Trophoblast cell (in vitro differentiated cells and primary cell): Measurements from ENCODE around the gene PPP1R12B. TPM values are rescaled to one million over a fixed set of nuclear protein-coding genes. Genes with fewer than 3 reads are reported as not detected.

ENCODE experiments used
- DNase-seq, 2 donors: peaks; one replicate each; pipeline ENCODE4 v3.0.0-alpha.2; 2016
- H2AFZ ChIP-seq: 2 replicates; pipeline ENCODE4 v1.6.1; 2013; ENCODE audit warnings: low read length, moderate library complexity, mild to moderate bottlenecking; ENCODE audit not compliant: insufficient read depth, poor library complexity
- H2AK5ac ChIP-seq: 2 replicates; pipeline ENCODE4 v1.6.1; 2013; ENCODE audit warnings: mild to moderate bottlenecking, low read length
- H2BK120ac ChIP-seq: 2 replicates; pipeline ENCODE4 v1.6.1; 2013; ENCODE audit warnings: low read length, mild to moderate bottlenecking, moderate library complexity; ENCODE audit not compliant: insufficient read depth, poor library complexity
- H2BK12ac ChIP-seq: 2 replicates; pipeline ENCODE4 v1.6.1; 2013; ENCODE audit warnings: mild to moderate bottlenecking, low read length, moderate library complexity
- H2BK5ac ChIP-seq: 2 replicates; pipeline ENCODE4 v1.6.1; 2013; ENCODE audit warnings: low read length, low read depth, moderate library complexity, mild to moderate bottlenecking; ENCODE audit not compliant: poor library complexity
- H3K14ac ChIP-seq: 2 replicates; pipeline ENCODE4 v1.6.1; 2013; ENCODE audit warnings: mild to moderate bottlenecking, low read length
- H3K18ac ChIP-seq: 2 replicates; pipeline ENCODE4 v1.6.1; 2013; ENCODE audit warnings: mild to moderate bottlenecking, low read length
- H3K23ac ChIP-seq: 2 replicates; pipeline ENCODE4 v1.6.1; 2013; ENCODE audit warnings: low read length
- H3K27ac ChIP-seq: 2 replicates; pipeline ENCODE4 v1.5.1; 2013; ENCODE audit warnings: low read depth, mild to moderate bottlenecking, inconsistent platforms, low read length, moderate library complexity
- H3K27me3 ChIP-seq: 2 replicates; pipeline ENCODE4 v1.6.1; 2013; ENCODE audit warnings: inconsistent platforms, mild to moderate bottlenecking, low read length, moderate library complexity; ENCODE audit not compliant: insufficient read depth
- H3K36me3 ChIP-seq, 2 experiments: 1 replicate in 1 of 2; 2 replicates in 1 of 2; pipeline ENCODE4 v1.6.1; 2013; ENCODE audit warnings: low read length in 2 of 2, mild to moderate bottlenecking in 2 of 2, moderate library complexity in 1 of 2; ENCODE audit not compliant: insufficient read depth in 2 of 2, control insufficient read depth in 1 of 2
- H3K4ac ChIP-seq: 2 replicates; pipeline ENCODE4 v1.6.1; 2013; ENCODE audit warnings: low read depth, mild to moderate bottlenecking, low read length, moderate library complexity
- H3K4me1 ChIP-seq, 2 experiments: 1 replicate in 1 of 2; 2 replicates in 1 of 2; pipeline ENCODE4 v1.6.1; 2013; ENCODE audit warnings: low read length in 2 of 2, mild to moderate bottlenecking in 2 of 2, moderate library complexity in 1 of 2; ENCODE audit not compliant: insufficient read depth in 2 of 2, control insufficient read depth in 1 of 2
- H3K4me2 ChIP-seq: 2 replicates; pipeline ENCODE4 v1.6.1; 2013; ENCODE audit warnings: inconsistent platforms, mild to moderate bottlenecking, low read length, moderate library complexity
- H3K4me3 ChIP-seq: 2 replicates; pipeline ENCODE4 v1.5.1; 2013; ENCODE audit warnings: mild to moderate bottlenecking, low read depth, low read length, inconsistent platforms
- H3K79me1 ChIP-seq: one replicate; pipeline ENCODE4 v1.6.1; 2013; ENCODE audit warnings: low read length
- H3K79me2 ChIP-seq: 2 replicates; pipeline ENCODE4 v1.6.1; 2013; ENCODE audit warnings: low read length, mild to moderate bottlenecking; ENCODE audit not compliant: control insufficient read depth, insufficient read depth, poor library complexity
- H3K9ac ChIP-seq: 2 replicates; pipeline ENCODE4 v1.6.1; 2013; ENCODE audit warnings: mild to moderate bottlenecking, low read length
- H3K9me3 ChIP-seq: 2 replicates; pipeline ENCODE4 v1.6.1; 2013; ENCODE audit warnings: low read depth, mild to moderate bottlenecking, control low read depth, inconsistent platforms, low read length; ENCODE audit not compliant: insufficient read depth
- H4K12ac ChIP-seq: 2 replicates; pipeline ENCODE4 v1.6.1; 2013; ENCODE audit warnings: low read depth, mild to moderate bottlenecking, low read length, moderate library complexity
- H4K8ac ChIP-seq: 2 replicates; pipeline ENCODE4 v1.6.1; 2013; ENCODE audit warnings: low read depth, mild to moderate bottlenecking, low read length, moderate library complexity
- H4K91ac ChIP-seq: one replicate; pipeline ENCODE4 v1.6.1; 2013; ENCODE audit warnings: low read depth, mild to moderate bottlenecking, low read length, moderate library complexity
- WGBS: extraction: QIAGEN DNeasy Blood & Tissue Kit; methylation state at CpG from one replicate; pipeline ENCODE4 v1.1.7; 2013; ENCODE audit warnings: missing lambda C conversion rate; ENCODE audit not compliant: insufficient read length, insufficient coverage; ENCODE audit errors: extremely low coverage; 5-methylcytosine and 5-hydroxymethylcytosine counted together
- polyA plus RNA-seq: library from polyadenylated mRNA; stranded (reverse); fragments of 200-250 nt; gene quantifications from 2 replicates; pipeline ENCODE4 v1.2.3, GENCODE V29; 2013

Gene PPP1R12B, protein sequence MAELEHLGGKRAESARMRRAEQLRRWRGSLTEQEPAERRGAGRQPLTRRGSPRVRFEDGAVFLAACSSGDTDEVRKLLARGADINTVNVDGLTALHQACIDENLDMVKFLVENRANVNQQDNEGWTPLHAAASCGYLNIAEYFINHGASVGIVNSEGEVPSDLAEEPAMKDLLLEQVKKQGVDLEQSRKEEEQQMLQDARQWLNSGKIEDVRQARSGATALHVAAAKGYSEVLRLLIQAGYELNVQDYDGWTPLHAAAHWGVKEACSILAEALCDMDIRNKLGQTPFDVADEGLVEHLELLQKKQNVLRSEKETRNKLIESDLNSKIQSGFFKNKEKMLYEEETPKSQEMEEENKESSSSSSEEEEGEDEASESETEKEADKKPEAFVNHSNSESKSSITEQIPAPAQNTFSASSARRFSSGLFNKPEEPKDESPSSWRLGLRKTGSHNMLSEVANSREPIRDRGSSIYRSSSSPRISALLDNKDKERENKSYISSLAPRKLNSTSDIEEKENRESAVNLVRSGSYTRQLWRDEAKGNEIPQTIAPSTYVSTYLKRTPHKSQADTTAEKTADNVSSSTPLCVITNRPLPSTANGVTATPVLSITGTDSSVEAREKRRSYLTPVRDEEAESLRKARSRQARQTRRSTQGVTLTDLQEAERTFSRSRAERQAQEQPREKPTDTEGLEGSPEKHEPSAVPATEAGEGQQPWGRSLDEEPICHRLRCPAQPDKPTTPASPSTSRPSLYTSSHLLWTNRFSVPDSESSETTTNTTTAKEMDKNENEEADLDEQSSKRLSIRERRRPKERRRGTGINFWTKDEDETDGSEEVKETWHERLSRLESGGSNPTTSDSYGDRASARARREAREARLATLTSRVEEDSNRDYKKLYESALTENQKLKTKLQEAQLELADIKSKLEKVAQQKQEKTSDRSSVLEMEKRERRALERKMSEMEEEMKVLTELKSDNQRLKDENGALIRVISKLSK
- polyA plus RNA-seq, result 9.0 and 9.4 TPM in 2 replicates

DNA sequence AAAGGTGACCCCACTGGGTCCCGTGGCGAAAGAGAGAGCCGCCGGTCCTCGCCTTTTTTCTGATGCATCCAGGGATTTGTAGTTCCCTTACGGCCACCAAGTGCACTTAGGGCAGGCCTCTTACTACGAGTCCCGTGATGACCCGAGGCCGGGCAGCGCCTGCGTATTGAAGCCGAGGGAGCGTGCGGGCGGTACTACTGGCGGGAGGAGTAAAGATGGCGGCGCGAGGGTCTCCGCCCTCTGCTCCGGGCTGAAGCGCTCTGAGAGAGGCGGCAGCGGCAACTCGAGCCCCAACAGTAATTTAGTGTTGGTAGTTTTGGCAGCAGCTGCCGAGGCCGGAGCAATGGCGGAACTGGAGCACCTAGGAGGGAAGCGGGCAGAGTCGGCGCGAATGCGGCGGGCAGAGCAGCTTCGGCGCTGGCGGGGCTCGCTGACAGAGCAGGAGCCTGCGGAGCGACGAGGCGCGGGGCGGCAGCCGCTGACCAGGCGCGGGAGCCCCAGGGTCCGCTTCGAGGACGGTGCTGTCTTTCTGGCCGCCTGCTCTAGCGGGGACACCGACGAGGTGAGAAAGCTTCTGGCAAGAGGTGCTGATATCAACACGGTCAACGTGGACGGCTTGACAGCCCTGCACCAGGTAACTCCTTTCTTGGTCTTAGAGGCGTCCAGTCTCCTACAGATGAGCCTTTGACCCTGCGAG, at the start of gene PPP1R12B:
Gene PPP1R12B (plus strand): TSS at position 191 of the 697 bp plus-strand sequence. CDS start 153 bp downstream, at position 344.
- no peaks in the 10 kb centered on the region for H3K9me3 ChIP-seq
- H4K8ac ChIP-seq, result peak within 1 kb of the TSS; percentile 89
- peak within 1 kb of the TSS; percentile 87 for H3K4me2 ChIP-seq
- peak within 1 kb of the TSS; percentile 73 for H2BK5ac ChIP-seq
- H3K14ac ChIP-seq, result peak within 1 kb of the TSS; percentile 85
- H2AK5ac ChIP-seq, result no peak within 1 kb of the TSS
- peak within 1 kb of the TSS; percentile 64 for H3K18ac ChIP-seq
- H3K79me2 ChIP-seq, result peaks cover 5% of the 10 kb centered on the region
- peak within 1 kb of the TSS; percentile 20 for H3K4ac ChIP-seq
- H3K4me1 ChIP-seq, result no peaks in the 10 kb centered on the region
- peak within 1 kb of the TSS; percentile 99 for H3K4me3 ChIP-seq
- H3K36me3 ChIP-seq, result no peaks in the 10 kb centered on the region
- peak within 1 kb of the TSS; percentile 75 for H2BK120ac ChIP-seq
- peak; percentile 99 for DNase-seq
- peaks cover 5% of the 10 kb centered on the region for H3K79me1 ChIP-seq
- peak within 1 kb of the TSS; percentile 47 for H2BK12ac ChIP-seq
- peak within 1 kb of the TSS; percentile 91 for H3K9ac ChIP-seq
- peak within 1 kb of the TSS; percentile 62 for H3K27ac ChIP-seq
- H3K23ac ChIP-seq, result no peak within 1 kb of the TSS
- peak within 1 kb of the TSS; percentile 57 for H4K12ac ChIP-seq
- peak within 1 kb of the TSS; percentile 75 for H4K91ac ChIP-seq
- WGBS, result no CpG with 5 or more reads among the region's 60 CpGs
- peak within 1 kb of the TSS; percentile 93 for H2AFZ ChIP-seq
- no peaks in the 10 kb centered on the region for H3K27me3 ChIP-seq

DNA sequence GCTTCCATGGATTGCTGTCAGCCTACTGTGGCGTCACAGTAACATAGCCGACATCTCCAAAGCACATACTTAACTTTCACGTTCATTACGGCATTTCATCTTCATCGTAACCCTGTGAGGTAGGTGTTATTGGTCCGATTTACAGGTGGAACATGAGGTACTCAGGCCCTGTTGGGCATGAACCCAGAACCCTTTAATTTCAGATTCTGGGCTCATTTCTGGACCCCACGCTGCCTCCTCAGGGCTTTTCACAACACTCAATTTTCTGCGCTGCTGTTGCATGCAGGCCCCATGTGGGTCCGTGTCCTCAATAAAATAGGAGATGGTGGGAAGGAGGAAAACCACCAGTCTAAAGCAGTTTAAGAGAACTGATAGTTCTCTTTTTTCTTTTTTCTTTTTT, 46.3 kb upstream of the PPP1R12B start:
- no peaks in the 10 kb centered on the region for H3K36me3 ChIP-seq
- H3K4me1 ChIP-seq, result no peaks in the 10 kb centered on the region
- H3K18ac ChIP-seq, result no peak overlapping the region
- no peak overlapping the region for H3K4ac ChIP-seq
- H2AK5ac ChIP-seq, result no peak overlapping the region
- H4K12ac ChIP-seq, result no peak overlapping the region
- no peak overlapping the region for H3K4me3 ChIP-seq
- H4K91ac ChIP-seq, result no peak overlapping the region
- no peak for DNase-seq
- H3K9me3 ChIP-seq, result no peaks in the 10 kb centered on the region
- no peaks in the 10 kb centered on the region for H3K27me3 ChIP-seq
- no peak overlapping the region for H3K4me2 ChIP-seq
- no peak overlapping the region for H2BK12ac ChIP-seq
- no peak overlapping the region for H4K8ac ChIP-seq
- no peak overlapping the region for H3K9ac ChIP-seq
- H3K79me2 ChIP-seq, result no peaks in the 10 kb centered on the region
- H3K79me1 ChIP-seq, result no peaks in the 10 kb centered on the region
- H2BK5ac ChIP-seq, result no peak overlapping the region
- no CpG with 5 or more reads among the region's 9 CpGs for WGBS
- no peak overlapping the region for H3K27ac ChIP-seq
- no peak overlapping the region for H3K14ac ChIP-seq
- no peak overlapping the region for H2AFZ ChIP-seq
- H3K23ac ChIP-seq, result no peak overlapping the region
- H2BK120ac ChIP-seq, result no peak overlapping the region

DNA sequence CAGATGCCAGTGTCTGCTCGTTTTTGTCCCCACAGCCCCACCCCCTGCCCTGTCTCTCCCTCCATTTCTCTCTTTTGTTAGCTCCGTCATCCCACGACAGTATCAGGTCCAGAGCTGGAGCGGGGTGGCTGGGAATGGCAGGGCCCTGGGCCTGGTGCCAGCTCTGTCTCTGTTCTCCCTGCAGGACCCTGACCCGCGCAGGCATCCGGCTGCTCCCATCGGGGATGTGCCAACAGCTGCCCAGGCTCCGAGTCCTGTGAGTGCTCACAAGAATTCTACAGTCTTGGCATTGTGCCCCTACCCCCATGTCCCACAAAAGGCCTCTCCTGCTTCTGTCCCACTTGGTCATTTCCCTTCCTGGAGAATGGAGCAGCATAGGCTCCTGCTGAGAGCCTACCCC, 44.1 kb upstream of the PPP1R12B start:
- H2BK5ac ChIP-seq, result no peak overlapping the region
- H3K27ac ChIP-seq, result no peak overlapping the region
- H2BK12ac ChIP-seq, result no peak overlapping the region
- no peak overlapping the region for H3K14ac ChIP-seq
- WGBS, result no CpG with 5 or more reads among the region's 9 CpGs
- H3K27me3 ChIP-seq, result no peaks in the 10 kb centered on the region
- no peaks in the 10 kb centered on the region for H3K4me1 ChIP-seq
- no peak overlapping the region for H2AK5ac ChIP-seq
- no peak overlapping the region for H3K23ac ChIP-seq
- H3K9me3 ChIP-seq, result no peaks in the 10 kb centered on the region
- H4K8ac ChIP-seq, result no peak overlapping the region
- DNase-seq, result no peak
- no peaks in the 10 kb centered on the region for H3K79me2 ChIP-seq
- no peak overlapping the region for H2BK120ac ChIP-seq
- no peak overlapping the region for H3K4me3 ChIP-seq
- no peaks in the 10 kb centered on the region for H3K79me1 ChIP-seq
- no peak overlapping the region for H3K4me2 ChIP-seq
- H3K36me3 ChIP-seq, result no peaks in the 10 kb centered on the region
- no peak overlapping the region for H3K4ac ChIP-seq
- H3K18ac ChIP-seq, result no peak overlapping the region
- no peak overlapping the region for H2AFZ ChIP-seq
- H4K12ac ChIP-seq, result no peak overlapping the region
- H3K9ac ChIP-seq, result no peak overlapping the region
- no peak overlapping the region for H4K91ac ChIP-seq

DNA sequence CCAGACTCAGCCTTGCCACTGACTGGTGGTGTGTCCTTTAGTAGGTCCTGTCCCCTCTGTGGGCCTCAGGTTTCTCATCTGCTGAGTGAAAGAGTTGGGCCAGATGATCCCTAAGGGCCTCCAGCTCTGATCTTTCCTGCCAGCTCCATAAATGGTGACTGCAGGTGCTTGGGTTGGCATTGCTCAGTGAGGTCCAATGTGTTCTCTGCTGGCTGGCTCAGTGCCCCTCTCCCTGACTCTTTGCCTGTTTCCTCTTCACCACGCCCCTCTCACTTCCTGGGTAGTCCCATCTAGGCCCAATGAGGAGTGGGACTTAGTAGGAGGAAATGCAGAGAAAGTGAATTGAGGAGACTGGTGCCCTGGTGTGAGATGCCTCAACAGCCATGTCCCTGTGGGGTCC, 43.3 kb upstream of the PPP1R12B start:
- no peaks in the 10 kb centered on the region for H3K79me2 ChIP-seq
- no peak overlapping the region for H4K91ac ChIP-seq
- H3K23ac ChIP-seq, result no peak overlapping the region
- no peak overlapping the region for H2AFZ ChIP-seq
- H3K4me1 ChIP-seq, result no peaks in the 10 kb centered on the region
- DNase-seq, result no peak
- H3K79me1 ChIP-seq, result no peaks in the 10 kb centered on the region
- no peak overlapping the region for H3K27ac ChIP-seq
- no peak overlapping the region for H2BK5ac ChIP-seq
- no peaks in the 10 kb centered on the region for H3K36me3 ChIP-seq
- no peak overlapping the region for H3K4me2 ChIP-seq
- H3K9me3 ChIP-seq, result no peaks in the 10 kb centered on the region
- no CpG with 5 or more reads among the region's 1 CpG for WGBS
- no peak overlapping the region for H4K8ac ChIP-seq
- no peak overlapping the region for H3K18ac ChIP-seq
- H3K14ac ChIP-seq, result no peak overlapping the region
- no peak overlapping the region for H3K4me3 ChIP-seq
- H3K27me3 ChIP-seq, result no peaks in the 10 kb centered on the region
- H3K4ac ChIP-seq, result no peak overlapping the region
- H3K9ac ChIP-seq, result no peak overlapping the region
- H2AK5ac ChIP-seq, result no peak overlapping the region
- H4K12ac ChIP-seq, result no peak overlapping the region
- no peak overlapping the region for H2BK120ac ChIP-seq
- H2BK12ac ChIP-seq, result no peak overlapping the region
